HG03354 (cell line): ENCODE measurements around the gene RAB6B.

Experiments
- ATAC-seq: cut with Tn5 transposase; IDR thresholded peaks from one replicate; pipeline ENCODE4 v1.9.1; 2021; ENCODE audit warnings: mild to moderate bottlenecking; ENCODE audit not compliant: unreplicated experiment, poor library complexity, severe bottlenecking

RAB6B gene

DNA sequence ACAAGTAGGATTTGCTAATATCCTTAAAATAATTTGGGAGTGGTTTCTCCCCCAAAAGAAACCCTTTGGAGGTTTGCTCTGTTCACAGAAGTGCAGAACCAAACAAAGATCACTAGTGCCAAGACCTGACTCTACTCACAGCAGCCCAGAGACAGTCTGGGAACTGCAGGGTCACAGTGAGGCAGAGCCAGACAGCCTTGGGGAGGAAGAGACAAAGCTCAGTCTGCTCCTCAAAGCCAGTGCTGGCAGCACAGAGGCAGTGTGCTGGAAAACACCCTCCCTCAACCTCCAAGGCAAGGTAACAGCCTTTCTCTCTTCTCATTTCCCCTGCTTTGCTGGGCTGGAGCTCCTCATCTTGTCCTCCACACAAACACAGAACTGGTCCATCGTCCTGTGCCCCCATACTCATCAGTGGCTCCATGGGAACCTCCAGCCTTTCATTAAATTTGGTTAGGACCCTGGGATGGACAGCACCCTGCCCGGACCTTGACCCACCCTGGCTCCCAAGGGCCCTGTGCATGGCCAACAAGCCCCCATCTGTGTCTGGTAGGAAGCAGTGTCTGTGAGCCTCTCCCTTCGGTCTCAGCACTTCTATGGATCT is 12.6 kb downstream of the RAB6B start:
- ATAC-seq: no peak

DNA sequence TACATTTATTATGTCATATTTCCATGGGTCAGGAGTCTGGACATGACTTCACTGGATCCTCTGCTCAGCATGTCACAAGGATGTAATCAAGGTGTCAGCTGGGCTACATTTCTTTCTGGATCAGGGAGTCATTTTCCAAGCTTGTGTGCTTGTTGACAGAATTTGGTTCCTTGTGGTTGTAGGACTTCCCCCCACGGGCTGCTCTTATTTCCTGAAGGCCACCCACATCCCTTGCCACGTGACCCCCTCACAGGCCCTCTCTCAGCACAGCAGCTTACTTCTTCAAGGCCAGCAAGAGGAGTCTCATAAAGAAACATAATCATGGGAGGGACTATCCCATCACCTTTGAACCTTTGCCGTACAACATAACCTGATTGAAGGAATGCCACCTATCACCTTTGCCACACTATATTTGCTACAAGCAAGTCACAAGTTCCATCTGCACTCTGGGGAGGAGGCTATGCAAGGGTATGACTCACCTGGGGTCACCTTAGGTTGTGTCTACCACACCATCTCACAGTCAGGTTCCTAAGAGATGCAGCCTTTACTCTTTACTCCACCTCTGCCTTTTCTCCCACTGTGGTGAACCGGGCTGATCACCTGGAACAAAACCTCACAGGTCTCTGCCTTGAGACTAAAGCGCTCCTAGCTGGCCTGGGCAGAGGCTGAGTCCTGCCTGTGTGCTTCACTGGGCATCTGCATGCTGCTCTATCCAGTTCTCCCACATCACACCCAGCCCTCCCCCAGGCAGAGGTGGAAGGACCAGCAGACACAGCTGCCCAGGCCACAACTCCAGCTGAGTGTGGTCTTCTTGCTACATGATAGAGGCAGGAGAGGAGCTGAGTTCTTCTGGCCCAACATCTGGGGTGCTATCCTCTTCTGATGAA is 13.5 kb downstream of the RAB6B start:
- ATAC-seq: no peak

DNA sequence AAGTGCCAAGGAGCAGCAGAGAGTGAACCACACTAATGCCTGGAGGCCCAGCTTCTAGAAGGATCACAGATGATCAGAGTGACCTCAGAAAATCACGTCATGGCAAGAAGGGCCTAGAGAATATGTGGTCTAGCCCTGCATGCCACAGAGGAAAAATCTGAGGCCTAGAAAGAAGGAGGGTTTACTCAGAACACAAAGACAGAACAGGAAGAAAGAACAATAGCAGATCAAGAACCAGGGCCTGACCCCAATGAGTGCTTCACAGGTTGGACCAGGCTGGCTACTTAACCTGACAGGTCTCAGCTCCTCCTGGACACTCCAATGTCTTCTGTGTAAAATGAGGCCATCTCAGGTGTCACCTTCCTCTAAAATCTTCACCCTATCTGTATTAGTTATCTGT is 14.2 kb downstream of the RAB6B start:
- ATAC-seq: no peak

DNA sequence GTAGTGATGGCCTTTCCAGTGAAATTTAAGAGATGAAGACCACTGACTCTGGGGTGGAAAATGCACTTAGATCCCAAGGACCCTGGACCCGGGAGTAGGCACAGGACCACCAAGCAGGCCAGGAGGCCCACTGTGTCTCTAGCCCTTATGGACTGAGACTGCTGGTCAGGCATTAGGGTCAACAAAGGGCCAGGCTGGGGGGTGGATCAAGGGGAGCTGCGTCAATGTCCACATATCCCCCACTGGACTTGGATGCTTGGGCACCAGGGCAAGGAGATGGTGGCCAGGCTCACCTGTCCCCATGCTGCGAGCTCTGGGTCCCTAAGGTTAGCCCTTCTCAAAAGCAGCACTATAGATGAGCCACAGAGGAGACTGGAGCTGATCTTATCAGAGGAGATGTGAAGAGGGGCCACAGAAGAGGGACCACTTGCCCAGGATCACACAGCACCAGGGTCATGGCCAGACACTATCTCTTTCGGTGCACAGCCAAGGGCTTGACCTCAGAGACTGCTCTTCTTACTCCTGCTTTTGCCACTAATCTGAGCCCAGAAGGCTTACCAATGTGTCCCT is 14.7 kb downstream of the RAB6B start:
- ATAC-seq: no peak

DNA sequence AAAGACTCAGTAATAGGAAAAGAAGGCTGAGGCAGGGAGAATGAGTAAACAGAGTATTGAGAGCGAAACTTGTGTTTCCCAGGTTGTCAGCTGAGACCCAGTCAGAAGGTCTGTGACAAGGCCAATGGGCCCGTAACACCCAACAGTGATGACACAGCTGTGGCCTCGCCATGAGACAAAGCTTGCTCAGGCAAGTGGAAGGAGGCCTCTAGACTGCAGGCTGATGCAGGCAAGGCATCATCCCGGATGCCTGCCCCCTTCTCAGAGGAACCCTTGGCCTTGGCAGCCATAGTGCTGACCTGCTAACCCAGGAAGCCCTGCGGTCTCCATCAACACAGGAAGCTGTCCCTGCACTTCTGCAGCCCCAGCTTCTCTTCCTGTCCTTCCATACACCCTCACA is 15.4 kb downstream of the RAB6B start:
- ATAC-seq: no peak

DNA sequence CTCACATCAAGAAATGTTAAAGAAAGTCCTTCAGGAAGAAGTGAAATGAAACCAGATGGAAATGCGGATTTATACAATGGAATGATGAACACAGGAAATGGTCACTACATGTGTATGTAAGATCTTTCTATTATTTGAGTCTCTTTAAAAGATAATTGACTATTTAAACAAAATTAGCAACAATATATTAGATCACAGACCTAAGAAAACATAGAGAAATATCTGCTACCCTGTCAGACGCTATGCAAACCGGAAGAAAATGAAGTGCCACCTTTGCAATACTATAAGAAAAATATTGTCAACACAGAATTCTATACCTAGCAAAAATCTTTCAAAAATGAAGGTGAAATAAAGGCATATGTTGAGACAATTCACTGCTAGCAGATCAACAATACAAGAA is 17.2 kb downstream of the RAB6B start:
- no peak for ATAC-seq

DNA sequence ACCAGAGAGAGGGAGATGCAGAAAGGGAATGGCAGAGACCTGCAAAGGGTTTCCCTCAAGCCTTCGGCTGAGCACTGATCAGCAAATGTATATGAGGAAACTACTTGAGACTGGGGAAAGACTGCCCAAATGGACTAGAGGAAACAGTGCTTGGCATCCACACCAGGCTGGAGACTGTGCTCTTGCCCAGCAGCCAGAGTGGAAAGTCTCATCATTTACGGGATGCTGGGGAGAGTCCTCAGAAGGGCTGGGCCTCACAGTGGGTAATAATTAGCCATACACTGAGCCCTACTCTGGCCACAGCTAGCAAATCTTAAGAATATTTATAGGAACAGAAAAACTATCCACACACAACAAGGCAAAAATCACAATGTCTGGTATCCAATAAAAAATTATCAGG is 18.5 kb downstream of the RAB6B start:
- ATAC-seq: no peak

DNA sequence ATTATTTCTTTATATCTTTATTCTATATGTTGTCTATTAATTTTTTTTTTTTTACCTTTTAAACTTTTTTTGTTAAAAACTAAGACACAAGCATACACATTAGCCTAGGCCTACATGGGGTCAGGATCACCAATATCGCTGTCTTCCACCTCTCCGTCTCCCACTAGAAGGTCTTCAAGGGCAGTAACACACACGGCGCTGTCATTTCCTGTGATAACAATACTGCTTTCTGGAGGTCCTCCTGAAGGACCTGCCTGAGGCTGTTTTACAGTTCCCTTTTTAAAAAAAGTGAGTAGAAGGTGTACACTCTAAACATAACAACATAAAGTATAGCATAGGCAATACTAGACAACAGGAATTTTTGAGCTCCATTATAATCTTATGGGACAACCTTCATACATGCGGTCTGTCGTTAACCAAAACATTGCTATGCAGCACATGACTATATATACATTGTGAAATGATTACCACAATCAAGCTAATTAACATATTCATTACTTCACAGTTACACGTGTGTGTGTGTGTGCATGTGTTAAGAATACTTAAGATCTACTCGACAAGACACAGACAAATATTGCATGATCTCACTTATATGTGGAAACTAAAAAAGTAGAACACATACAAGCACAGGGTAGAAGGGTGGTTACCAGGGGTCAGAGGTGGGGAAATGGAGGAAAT is 20.8 kb downstream of the RAB6B start:
- ATAC-seq: no peak

DNA sequence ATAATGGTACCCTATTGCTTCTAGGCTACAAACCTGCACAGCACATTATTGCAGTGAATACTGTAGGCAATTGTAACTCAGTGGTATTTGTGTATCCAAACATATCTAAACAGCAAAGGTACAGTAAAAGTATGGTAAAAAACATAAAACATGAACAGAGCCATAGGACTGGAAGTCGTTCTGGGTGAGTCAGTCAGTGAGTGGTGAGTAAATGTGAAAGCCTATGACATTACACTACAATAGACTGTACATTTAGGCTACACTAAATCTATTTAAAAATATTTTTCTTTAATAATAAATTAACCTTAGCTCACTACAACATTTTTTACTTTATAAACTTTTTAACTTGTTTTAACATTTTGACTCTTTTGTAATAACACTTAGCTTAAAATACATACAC is 21.3 kb downstream of the RAB6B start:
- ATAC-seq: no peak

DNA sequence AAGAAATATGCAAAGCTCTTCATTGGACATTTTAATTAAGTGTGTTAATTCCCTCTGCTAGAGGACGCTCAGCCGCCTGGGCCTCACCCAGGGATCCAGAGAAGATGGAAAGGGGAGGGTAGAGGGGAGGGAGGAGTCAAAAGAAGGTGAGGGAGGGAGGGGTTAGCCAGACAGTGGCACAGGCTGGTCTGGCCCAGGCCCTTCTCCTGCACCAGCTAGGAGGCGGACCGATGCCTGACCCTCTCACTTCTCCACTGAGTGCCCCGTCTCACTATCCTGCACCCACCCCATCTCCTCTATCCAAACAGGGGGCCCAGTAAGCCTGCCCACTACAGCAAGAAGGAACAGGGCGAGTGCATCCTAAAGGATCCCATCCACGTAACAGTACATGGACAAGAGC is 22.9 kb downstream of the RAB6B start:
- ATAC-seq: no peak

DNA sequence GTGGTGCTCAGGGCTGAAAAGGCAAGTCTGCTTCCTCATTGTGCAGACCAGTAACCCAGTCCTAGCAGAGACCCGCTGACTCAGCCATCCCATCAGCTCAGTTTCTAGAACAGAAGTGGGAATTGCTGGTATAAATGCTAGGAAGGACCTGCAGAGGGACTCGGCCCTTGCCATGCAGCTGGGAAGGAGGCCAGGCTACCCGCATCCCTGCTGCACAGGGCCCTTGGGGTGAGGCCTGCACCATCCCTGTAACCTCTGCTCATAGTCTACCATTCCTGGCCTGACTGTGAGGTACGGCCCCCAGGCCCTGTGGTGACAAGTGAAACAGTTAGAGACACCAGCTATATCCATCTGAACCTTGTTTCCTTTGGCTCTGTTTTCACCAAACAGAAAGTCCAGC is 23.5 kb downstream of the RAB6B start:
- no peak for ATAC-seq

DNA sequence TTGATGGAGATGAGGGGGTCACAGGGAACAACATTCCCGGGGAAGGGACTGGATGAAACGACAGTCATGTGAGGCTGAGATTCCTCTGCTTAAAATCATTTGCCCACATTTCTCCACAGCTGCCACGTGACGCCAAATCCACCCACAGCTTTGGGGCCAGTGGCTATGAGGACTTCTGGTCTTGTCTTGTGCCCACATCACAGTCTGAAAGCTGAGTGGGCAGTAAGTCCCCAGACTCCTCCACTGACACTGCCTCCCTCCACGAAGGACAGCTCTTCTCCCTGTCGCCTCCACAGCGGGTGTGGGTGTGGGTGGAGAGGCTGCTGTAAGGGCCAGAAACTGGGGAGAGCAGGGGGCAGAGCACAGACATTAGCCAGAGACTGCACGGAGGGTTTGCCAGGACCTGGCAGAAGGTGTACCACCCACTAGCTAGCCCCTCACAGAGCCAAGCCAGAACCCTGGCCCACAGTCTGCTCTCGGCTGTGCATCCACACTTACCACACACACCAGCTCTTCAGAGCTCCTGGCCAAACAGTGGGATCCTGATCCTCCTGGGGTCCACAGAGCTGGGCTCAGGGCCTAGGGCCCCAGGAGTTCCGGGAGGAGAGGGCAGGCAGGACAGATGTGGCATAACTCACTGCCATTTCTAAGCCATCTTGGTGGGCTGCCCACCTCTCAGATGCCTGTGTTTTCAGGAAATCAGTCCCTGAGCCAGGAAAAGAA is 24.2 kb downstream of the RAB6B start:
- ATAC-seq: no peak

DNA sequence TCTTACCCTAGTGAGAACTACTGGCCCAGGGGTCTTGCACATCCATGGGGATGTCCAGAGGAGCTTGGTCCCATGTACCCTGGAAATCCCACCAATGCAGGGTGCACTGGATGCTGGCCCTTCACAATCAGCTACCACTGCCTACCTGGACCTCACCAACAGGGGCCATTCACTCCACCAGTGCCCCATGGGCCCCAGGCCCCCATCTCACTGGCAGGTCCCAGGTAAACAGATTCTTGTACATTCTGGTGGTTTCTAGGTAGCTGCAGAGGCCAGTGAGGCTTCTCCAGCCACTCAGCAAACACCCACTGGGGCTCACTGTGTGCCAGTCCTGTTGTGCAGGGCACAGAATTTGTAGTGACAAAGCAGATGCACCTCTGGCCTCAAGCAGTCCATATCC is 24.9 kb downstream of the RAB6B start:
- ATAC-seq: no peak

DNA sequence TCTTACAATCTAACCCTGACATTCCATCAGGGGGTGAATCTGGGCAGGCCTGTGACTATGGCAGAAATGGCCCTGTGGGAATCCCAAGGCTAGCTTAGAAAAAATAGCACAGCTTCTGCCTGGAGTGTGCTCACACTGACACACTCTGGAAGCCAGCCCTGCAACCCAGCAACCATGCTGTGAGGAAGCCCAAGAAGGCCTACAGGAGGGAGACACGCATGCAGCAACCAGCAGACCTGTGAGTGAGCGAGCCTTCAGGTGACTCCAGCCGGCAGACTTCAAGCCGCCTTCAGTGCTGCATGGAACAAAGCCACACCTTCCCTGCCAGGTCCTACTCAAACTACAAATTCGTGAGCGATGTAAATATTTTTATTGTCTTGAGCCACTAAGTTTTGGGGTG is 26.1 kb downstream of the RAB6B start:
- ATAC-seq: no peak

DNA sequence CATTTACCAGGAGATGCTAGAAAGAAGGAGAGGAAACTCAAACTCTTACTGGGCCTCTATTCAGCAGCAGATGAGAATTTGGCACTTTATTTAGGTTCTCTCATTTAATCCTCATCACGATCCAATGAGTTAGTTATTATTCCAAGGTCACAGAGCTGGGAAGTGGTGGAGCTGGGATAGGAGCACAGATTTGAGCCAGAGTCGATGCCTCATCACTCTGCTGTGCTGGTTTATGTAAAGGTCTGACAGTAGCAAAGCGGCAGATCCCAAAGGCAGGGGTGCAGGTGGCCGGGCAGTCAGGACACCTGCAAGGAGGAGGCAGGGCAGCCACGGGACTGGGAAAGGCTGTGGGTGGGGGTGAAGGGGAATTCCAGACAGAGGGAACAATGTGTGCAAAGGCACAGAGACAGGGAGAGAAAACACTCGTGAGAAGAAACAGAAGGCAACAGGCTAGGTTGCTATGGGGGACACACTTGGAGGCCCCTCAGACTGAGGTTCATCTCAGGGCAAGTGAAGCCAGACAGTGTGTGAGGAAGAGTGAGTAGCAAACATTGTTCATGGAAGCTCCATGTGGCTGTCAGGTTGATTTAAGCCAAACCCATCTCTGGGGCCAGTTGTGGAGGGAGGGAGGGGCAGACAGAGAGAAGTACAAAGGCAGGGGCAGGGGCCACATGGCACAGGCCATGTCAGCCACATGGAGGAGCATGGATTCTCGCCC is 26.8 kb downstream of the RAB6B start:
- no peak for ATAC-seq

DNA sequence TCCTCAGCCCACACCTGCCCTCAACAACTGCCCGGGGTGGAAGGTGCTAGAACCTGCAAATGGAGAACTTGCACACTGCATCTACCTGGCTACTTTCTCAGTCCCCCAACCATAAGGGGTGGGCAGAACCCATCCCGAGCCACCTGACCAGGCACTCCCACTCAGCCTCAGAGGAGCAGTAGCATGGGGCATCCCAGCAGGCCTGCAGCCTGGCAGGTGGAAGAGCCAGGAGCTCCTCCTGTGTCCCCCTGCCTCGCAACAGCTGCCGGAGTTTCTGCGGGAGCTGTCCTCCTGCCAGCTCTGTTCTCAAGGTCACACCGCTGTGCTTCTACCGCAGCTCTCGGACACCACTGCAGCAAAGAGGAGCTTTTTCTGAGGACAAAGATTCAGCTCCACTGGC is 27.5 kb downstream of the RAB6B start:
- ATAC-seq: no peak

DNA sequence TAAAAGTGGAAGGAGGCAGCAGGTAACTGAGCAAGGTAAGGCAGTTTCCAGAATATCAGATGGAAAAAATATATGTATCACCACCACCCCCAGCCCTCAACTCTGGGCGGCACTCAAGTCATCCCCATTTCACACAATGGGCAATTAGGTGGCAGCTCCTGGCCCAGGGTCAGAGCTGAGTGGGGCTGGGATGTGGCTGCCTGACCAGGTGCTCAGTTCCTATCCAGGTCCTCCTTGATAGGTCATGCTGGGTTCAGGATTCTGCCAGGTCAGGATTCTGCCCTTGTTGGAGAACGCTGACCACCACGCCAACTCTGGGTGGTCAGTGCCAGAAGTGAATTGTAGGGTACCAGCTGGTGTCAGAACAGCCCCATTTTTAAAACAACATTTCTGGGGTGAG is 29.5 kb downstream of the RAB6B start:
- no peak for ATAC-seq

DNA sequence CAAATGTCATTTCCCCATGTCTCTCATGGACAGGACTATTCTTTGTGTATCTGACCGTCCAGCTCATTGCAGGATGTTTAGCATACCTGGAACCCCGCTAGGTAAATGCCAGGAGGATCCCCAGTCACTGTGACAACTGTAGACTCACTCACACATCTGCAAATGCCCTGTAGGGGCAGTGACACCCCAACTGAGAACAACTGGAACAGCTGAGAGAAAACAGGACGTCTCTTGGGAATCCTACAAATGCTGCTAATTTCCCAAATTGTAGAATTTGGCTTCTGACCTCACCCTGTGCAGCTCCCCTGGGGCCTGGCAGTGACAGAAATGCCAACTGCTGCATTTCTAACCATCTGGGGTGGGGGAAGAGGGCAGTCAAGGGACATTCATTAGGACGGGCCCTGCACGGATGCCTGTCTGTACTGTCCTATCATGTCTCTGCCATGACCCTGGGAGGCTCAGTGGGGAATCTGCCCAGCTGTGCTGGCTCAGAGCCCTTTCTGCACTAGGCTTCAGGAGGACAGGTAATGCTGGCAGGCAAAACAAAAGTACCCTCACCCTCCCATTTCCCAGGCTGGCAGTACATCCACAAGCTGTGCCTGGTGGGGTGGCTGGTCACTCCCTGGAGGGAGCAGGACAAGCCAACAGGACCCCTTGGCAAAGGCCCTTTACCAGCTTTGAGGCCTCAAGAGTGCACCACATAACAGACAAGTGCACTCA is 30.4 kb downstream of the RAB6B start:
- no peak for ATAC-seq

DNA sequence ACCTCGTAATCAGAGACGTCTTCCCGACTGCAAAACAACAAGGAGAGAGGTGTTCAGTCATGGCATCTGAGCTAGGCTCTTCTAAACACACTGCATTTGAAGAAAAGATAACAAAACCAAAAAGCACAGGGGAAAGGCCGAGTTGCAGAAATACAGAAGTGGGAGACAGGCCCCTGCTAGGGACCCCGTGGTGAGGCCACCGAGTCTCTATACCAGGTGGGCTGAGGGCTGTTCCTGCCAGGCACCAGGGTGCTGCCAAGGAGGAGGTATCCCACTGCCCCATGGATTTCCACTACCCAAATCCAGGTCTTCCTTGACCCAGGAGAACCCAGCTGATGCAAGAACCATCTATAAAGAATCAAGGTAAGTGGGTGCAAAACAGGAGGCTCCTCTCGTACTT is 31.1 kb downstream of the RAB6B start:
- ATAC-seq: no peak
